22Rv1 (cell line): ENCODE measurements around the gene SPTLC2.

Experiments used
- ZFX ChIP-seq: fragments of 450-650 bp; IDR thresholded peaks from 2 replicates; pipeline ENCODE4 v1.6.1; 2017; ENCODE audit warnings: antibody characterized with exemption, borderline replicate concordance
- TF ChIP-seq, protein P1 (sequence below): fragments of 450-650 bp; IDR thresholded peaks from 2 replicates; pipeline ENCODE4 v1.5.1; 2017; ENCODE audit warnings: mild to moderate bottlenecking

DNA sequence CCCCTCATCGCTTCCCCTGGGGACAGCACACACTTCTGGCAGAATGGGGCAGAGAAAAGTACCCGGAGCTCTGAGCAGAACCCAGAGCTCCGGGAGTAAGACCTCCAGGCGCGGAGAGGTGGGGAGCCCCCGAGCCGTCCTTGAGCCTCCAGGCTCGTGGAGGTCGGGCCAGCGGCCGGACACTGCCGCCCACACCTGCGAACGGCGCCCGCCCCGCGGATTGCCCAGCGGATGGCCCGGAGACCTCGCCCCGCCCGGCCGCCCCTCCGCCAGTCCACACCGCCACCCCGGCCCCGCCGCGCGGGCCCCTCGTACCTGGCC, 344 bp downstream of the SPTLC2 start:
- TF ChIP-seq, protein P1, sequence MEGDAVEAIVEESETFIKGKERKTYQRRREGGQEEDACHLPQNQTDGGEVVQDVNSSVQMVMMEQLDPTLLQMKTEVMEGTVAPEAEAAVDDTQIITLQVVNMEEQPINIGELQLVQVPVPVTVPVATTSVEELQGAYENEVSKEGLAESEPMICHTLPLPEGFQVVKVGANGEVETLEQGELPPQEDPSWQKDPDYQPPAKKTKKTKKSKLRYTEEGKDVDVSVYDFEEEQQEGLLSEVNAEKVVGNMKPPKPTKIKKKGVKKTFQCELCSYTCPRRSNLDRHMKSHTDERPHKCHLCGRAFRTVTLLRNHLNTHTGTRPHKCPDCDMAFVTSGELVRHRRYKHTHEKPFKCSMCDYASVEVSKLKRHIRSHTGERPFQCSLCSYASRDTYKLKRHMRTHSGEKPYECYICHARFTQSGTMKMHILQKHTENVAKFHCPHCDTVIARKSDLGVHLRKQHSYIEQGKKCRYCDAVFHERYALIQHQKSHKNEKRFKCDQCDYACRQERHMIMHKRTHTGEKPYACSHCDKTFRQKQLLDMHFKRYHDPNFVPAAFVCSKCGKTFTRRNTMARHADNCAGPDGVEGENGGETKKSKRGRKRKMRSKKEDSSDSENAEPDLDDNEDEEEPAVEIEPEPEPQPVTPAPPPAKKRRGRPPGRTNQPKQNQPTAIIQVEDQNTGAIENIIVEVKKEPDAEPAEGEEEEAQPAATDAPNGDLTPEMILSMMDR, result no peak
- TF ChIP-seq ZFX, result no peak
